OCI-LY3 (cell line): Measurements from ENCODE around the gene LDAF1.

Experiments used
- H2AFZ ChIP-seq: fragments of 200-600, 300-600 bp; shearing (Covaris generic); 2 replicates; pipeline ENCODE4 v1.6.0; 2014; ENCODE audit warnings: antibody characterized with exemption, low read depth, low read length
- H3K27ac ChIP-seq: fragments of 200-600, 300-600 bp; sonication (generic); 2 replicates; pipeline ENCODE4 v1.5.1; 2014; ENCODE audit warnings: mild to moderate bottlenecking, low read length, moderate library complexity, mixed read lengths
- H3K27me3 ChIP-seq: fragments of 200-600, 300-600 bp; sonication (generic); 2 replicates; pipeline ENCODE4 v1.6.1; 2014; ENCODE audit warnings: low read depth, low read length, mixed read lengths
- H3K36me3 ChIP-seq: fragments of 200-600, 300-600 bp; sonication (generic); replicated peaks from 2 replicates; pipeline ENCODE3; 2014; ENCODE audit warnings: low read depth, low read length, mixed read lengths
- H3K4me1 ChIP-seq: fragments of 300-600, 200-600 bp; sonication (generic); 2 replicates; pipeline ENCODE4 v1.6.1; 2014; ENCODE audit warnings: low read length, mixed read lengths
- H3K4me2 ChIP-seq: fragments of 200-600, 300-600 bp; sonication (generic); 2 replicates; pipeline ENCODE4 v1.6.1; 2014; ENCODE audit warnings: low read length, mixed read lengths
- H3K4me3 ChIP-seq: fragments of 300-600, 200-600 bp; sonication (generic); 2 replicates; pipeline ENCODE4 v1.5.1; 2014; ENCODE audit warnings: antibody characterized with exemption, mild to moderate bottlenecking, low read length, moderate library complexity
- H3K79me2 ChIP-seq: fragments of 300-600, 200-600 bp; shearing (Covaris generic); 2 replicates; pipeline ENCODE4 v1.6.1; 2014; ENCODE audit warnings: mild to moderate bottlenecking, low read length, mixed read lengths
- H3K9ac ChIP-seq: fragments of 300-600, 200-600 bp; shearing (Covaris generic); 2 replicates; pipeline ENCODE4 v1.6.0; 2014; ENCODE audit warnings: mild to moderate bottlenecking, low read length, moderate library complexity
- H3K9me3 ChIP-seq: fragments of 200-600, 300-600 bp; shearing (Covaris generic); 2 replicates; pipeline ENCODE4 v1.6.1; 2014; ENCODE audit warnings: low read length, mixed read lengths; ENCODE audit not compliant: insufficient read depth
- H4K20me1 ChIP-seq: fragments of 200-600, 300-600 bp; sonication (generic); 2 replicates; pipeline ENCODE4 v1.6.1; 2016; ENCODE audit warnings: low read length, mixed read lengths; ENCODE audit not compliant: insufficient read depth
- CTCF ChIP-seq: fragments of 200-600, 300-600 bp; sonication (generic); IDR thresholded peaks from 2 replicates; pipeline ENCODE4 v1.5.1; 2014; ENCODE audit warnings: antibody characterized with exemption, low read length, low read depth
- EZH2phosphoT487 ChIP-seq: fragments of 200-600 bp; shearing (Covaris generic); IDR thresholded peaks from 2 replicates; pipeline ENCODE4 v1.6.1; 2018; ENCODE audit warnings: antibody characterized with exemption, mixed run types, low read depth

LDAF1 gene

DNA sequence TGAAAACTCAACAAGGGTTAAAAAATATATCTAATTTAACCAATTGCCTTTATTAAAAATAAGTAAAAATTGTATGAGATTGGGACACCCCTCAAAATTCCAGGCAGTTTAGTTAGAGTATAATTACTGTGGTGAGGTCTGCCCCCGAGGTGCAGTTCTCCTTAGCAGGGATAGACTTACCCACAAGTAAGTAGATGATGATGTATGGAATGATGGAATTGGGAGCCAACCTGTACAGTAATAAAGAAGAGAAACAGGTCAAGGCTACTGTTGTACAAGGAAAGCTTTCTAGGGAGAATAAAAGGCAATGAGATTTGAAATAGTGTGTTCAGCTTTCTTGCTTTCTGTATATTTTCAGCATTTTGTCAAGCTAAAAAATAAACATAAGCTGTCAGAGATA is 1.8 kb downstream of the LDAF1 start:
- no peaks in the 10 kb centered on the region for H3K9me3 ChIP-seq
- H3K9ac ChIP-seq, result 0 out of 2 replicates have a peak overlapping the region, but pooled peaks have one; percentile 75
- peaks cover 14% of the 10 kb centered on the region for H3K79me2 ChIP-seq
- TF ChIP-seq CTCF (no peak), EZH2phosphoT487 (no peak)
- H3K36me3 ChIP-seq, result peaks cover 34% of the 10 kb centered on the region
- peaks cover 8% of the 10 kb centered on the region; the same call in 1 of the 2 replicates for H4K20me1 ChIP-seq
- H3K4me3 ChIP-seq, result peak overlapping the region; percentile 91
- no peak overlapping the region for H2AFZ ChIP-seq
- peak overlapping the region; percentile 99 for H3K4me2 ChIP-seq
- H3K4me1 ChIP-seq, result peaks cover 17% of the 10 kb centered on the region
- H3K27me3 ChIP-seq, result no peaks in the 10 kb centered on the region
- no peak overlapping the region for H3K27ac ChIP-seq

GRCh38 chr16:21161211-21161610 is 2.7 kb downstream of the LDAF1 start:
- Histone ChIP-seq H3K79me2 (peaks cover 14% of the 10 kb centered on the region), H3K4me2 (no peak overlapping the region), H4K20me1 (peaks cover 8% of the 10 kb centered on the region; the same call in 1 of the 2 replicates), H3K4me1 (peaks cover 17% of the 10 kb centered on the region), H3K27ac (no peak overlapping the region), H3K36me3 (peaks cover 36% of the 10 kb centered on the region), H3K27me3 (no peaks in the 10 kb centered on the region), H3K4me3 (no peak overlapping the region), H3K9ac (no peak overlapping the region), H2AFZ (no peak overlapping the region), H3K9me3 (no peaks in the 10 kb centered on the region)
- TF ChIP-seq CTCF (no peak), EZH2phosphoT487 (no peak)

DNA sequence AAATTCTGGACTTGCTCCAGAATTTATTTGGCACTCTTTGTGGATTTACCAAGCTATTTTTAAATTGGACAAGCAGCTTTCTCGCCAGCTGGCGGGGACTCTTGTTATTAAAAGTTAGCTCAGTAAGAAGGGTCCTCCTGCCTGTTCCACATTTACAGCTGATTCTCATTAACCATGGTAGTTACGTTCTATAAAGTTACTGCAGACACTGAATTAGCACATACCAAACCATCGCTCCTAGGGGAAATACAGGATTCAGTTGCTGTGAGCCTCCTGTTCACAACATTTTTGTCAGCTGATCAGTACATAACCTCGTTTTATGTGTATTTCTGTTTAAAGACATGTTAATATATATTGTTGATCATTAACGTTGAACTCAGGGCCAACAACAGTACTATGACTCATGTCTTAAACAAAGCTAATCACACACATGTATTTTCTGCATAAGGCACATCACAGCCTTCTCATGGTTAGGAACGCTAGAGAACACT is 4.2 kb downstream of the LDAF1 start:
- TF ChIP-seq CTCF (no peak), EZH2phosphoT487 (no peak)
- Histone ChIP-seq H3K4me2 (no peak overlapping the region), H3K4me1 (peaks cover 21% of the 10 kb centered on the region), H3K36me3 (peaks cover 46% of the 10 kb centered on the region), H3K9me3 (no peaks in the 10 kb centered on the region), H3K9ac (no peak overlapping the region), H4K20me1 (peaks cover 17% of the 10 kb centered on the region), H3K79me2 (peaks cover 14% of the 10 kb centered on the region), H2AFZ (no peak overlapping the region), H3K27me3 (no peaks in the 10 kb centered on the region), H3K27ac (no peak overlapping the region), H3K4me3 (no peak overlapping the region)

DNA sequence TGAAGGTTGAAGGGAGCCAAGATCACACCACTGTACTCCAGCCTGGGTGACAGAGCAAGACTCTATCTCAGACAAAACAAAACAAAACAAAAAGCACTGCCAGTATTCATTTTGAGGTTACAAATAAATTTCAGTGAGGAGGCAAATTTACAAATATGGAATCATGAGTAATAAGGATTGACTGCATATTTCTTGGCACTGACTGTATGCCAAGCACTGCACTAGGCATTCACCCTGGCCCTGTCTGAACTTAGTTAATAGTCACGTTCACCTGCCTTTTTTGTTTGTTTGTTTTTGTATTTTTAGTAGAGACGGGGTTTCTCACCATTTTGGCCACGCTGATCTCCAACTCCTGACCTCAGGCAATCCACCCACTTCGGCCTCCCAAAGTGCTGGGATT is 5.1 kb downstream of the LDAF1 start:
- Histone ChIP-seq H4K20me1 (peaks cover 21% of the 10 kb centered on the region), H3K4me2 (no peak overlapping the region), H3K4me3 (no peak overlapping the region), H3K4me1 (peaks cover 16% of the 10 kb centered on the region), H3K27ac (no peak overlapping the region), H3K9ac (no peak overlapping the region), H3K79me2 (peaks cover 14% of the 10 kb centered on the region), H3K9me3 (no peaks in the 10 kb centered on the region), H2AFZ (no peak overlapping the region), H3K36me3 (peaks cover 46% of the 10 kb centered on the region), H3K27me3 (no peaks in the 10 kb centered on the region)
- TF ChIP-seq CTCF (no peak), EZH2phosphoT487 (no peak)
